NB4 (cell line): ENCODE results near the gene ZWILCH.

ENCODE experiments used
- DNase-seq: peaks from one replicate; pipeline ENCODE4 v3.0.0; 2010; ENCODE audit warnings: low read depth
- H3K4me3 ChIP-seq: one replicate; pipeline ENCODE4 v1.5.1; 2011; ENCODE audit warnings: mild to moderate bottlenecking, low read depth, low read length, moderate library complexity
- MYC ChIP-seq: IDR thresholded peaks from 2 replicates; pipeline ENCODE4 v1.6.1; 2011; ENCODE audit warnings: low read depth, low read length
- POLR2A ChIP-seq: IDR thresholded peaks from 2 replicates; pipeline ENCODE4 v1.6.1; 2011; ENCODE audit warnings: mild to moderate bottlenecking; ENCODE audit not compliant: insufficient read length; ENCODE audit errors: extremely low read depth
- TF ChIP-seq, protein P1 (sequence below): IDR thresholded peaks from one replicate; pipeline ENCODE4 v1.5.1; 2012; ENCODE audit warnings: low read depth, low read length
- TF ChIP-seq, protein P2 (sequence below): IDR thresholded peaks from 2 replicates; pipeline ENCODE4 v1.6.1; 2011; ENCODE audit warnings: low read depth, low read length

ZWILCH gene

DNA sequence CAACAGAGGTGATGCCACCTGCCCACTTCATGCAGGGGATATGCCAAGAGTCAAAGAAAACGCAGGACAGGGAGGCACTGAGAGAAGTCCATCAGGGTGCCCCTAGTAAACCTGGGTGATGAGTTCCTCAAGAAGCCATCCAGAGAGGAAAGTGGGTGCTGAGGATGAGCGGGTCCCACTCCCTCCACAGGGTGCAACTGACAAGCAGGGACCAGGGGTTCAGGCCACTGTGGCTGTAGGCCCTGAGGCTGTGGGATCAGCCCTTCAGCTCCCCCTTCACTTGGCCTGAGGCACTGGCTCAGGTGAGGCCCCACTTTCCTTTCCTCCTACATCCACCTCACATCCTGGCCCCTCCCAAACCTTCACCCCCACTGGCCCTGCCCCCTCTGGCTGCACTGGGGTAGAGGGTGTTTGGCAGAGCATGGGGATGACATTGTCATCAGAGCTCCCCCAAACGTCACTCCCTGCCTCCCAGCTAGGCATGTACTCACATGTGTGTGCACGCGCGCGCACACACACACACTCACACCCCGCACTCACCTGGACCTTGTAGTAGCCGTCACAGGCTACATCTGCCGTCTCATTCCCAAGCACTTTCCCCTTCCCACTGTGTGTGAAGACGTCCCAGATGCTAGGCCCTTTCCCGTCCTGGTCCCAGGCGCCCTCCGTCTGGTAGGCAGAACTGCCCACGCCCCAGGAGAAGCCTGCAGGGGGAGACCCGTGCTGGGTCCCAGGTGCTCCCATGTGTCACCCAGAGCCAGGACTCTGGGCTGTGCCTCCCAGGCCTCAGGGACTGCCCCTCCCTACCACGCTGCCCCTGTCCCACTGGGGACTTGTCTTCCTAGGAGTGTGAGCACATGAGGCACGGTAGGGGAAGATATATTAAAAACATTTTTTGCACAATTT, 59.3 kb downstream of the ZWILCH start:
- H3K4me3 ChIP-seq, result no peak overlapping the region
- no peak for TF ChIP-seq POLR2A
- TF ChIP-seq, protein P1, sequence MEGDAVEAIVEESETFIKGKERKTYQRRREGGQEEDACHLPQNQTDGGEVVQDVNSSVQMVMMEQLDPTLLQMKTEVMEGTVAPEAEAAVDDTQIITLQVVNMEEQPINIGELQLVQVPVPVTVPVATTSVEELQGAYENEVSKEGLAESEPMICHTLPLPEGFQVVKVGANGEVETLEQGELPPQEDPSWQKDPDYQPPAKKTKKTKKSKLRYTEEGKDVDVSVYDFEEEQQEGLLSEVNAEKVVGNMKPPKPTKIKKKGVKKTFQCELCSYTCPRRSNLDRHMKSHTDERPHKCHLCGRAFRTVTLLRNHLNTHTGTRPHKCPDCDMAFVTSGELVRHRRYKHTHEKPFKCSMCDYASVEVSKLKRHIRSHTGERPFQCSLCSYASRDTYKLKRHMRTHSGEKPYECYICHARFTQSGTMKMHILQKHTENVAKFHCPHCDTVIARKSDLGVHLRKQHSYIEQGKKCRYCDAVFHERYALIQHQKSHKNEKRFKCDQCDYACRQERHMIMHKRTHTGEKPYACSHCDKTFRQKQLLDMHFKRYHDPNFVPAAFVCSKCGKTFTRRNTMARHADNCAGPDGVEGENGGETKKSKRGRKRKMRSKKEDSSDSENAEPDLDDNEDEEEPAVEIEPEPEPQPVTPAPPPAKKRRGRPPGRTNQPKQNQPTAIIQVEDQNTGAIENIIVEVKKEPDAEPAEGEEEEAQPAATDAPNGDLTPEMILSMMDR, result no peak
- no peak for TF ChIP-seq MYC
- TF ChIP-seq, protein P2, sequence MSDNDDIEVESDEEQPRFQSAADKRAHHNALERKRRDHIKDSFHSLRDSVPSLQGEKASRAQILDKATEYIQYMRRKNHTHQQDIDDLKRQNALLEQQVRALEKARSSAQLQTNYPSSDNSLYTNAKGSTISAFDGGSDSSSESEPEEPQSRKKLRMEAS, result no peak

DNA sequence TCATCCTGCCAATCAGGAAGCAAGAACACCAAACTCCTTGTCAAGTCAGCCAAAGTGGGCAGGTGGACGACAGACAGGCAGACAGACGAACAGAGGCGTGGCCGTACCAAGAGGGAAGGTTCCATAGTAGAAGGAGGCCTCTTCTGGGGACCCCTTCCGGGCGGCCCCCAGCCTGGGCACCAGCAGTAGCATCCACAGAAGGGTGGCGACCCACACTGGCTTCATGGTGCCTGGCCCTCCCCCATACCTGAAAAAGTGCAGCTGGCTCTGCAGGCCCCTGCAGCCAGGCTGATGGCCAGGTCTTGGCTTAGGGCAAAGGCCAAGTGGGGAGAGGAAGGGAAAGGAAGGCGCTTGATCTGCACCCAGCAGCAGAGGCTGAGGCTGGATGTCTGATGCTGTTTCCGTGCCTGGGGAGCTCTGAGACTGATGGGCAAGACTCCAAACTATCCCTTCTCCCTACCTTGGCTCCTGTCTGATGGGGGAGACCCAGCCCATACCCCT, 60.1 kb downstream of the ZWILCH start:
- DNase-seq, result no peak
- TF ChIP-seq, protein P2, result no peak
- TF ChIP-seq, protein P1, result no peak
- no peak overlapping the region for H3K4me3 ChIP-seq

More for the DNA sequence above, 59.3 kb downstream of the ZWILCH start:
- DNase-seq, result no peak

DNA sequence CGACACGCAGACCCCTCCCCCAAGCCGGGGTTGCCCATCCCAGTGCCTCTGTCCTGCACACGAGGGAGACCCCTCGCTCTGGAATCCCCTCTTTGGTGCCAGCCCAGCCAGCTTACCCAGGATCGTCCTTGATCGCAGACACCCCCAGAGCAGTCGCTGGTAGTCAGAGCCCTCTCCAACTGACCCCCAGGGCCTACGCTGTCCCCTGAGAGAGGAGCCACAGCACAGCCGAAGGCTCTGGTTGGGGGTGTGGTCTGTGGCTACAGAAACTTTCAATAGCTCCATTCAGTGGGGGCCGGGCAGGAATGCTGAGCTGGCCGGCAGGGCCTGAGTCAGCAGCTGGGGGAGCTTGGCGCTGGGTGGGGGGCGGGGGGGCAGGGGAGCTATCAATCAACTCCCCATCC, 60.6 kb downstream of the ZWILCH start, which contains the start of gene LCTL:
TSS of gene LCTL (minus strand) at position 258 of the 404 bp plus-strand sequence. CDS start 633 bp downstream, outside the sequence.
- H3K4me3 ChIP-seq, result no peak within 1 kb of the TSS
- no peak for DNase-seq
- TF ChIP-seq, protein P2, result no peak
- TF ChIP-seq, protein P1, result no peak
- TF ChIP-seq MYC (no peak), POLR2A (no peak)

DNA sequence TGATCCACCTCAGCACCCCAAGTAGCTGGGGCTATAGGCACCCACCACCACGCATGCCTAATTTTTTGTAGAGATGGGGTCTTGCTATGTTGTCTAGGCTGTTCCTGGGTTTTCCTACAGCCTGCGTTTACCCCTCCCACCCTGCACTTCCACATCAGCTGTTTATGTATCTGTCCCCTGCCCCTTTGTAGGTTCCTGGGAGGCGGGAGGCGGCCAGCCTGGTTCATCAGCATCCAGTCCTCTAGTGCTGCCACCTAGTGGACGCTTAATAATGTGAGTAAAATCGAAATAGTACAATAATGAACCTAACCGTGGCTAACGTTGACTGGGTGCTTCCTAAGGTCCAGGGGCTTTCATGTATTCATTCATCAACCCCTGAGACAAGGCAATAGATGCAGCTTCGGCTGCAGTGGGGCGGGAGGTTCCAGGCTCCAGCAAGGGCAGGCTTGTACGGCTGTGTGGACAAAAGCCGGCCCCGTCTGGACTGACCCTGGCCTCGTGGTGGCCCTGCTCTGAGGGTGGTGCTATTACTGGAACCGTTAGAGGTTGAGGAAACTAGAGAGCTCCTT, 61.9 kb downstream of the ZWILCH start:
- no peak for TF ChIP-seq POLR2A
- TF ChIP-seq, protein P1, result peak; percentile 38
- DNase-seq, result peak; percentile 75
- H3K4me3 ChIP-seq, result no peak overlapping the region

DNA sequence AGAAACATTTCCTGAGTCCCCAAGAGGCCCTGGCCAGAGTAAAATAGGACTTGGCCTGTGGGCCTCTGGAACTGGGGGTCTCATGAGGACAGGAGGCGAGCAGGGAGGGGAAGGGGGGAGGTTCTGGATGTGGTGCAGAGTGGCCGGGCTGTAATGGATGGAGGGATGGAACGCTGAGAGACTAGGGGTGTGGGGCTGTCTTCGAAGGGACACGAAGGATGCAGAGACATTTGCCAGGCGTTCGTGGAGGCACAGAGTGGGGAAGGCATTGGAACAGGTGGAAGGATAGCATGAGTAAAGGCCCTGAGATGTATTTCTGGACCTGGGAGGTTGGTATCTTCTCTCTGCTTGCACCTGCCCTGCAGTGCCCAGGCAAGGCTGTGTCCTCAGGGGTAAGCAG, 62.8 kb downstream of the ZWILCH start:
- TF ChIP-seq, protein P2, result no peak
- TF ChIP-seq POLR2A, result no peak
- TF ChIP-seq, protein P1, result no peak

More for the DNA sequence above, 62.8 kb downstream of the ZWILCH start:
- DNase-seq, result no peak
- no peak overlapping the region for H3K4me3 ChIP-seq
